ENCODE measurements around the gene ITIH2. TPM values are rescaled to one million over a fixed set of nuclear protein-coding genes. Genes with fewer than 3 reads are reported as not detected.

The ITIH2 gene
- total and polyA plus RNA-seq, 3 experiments from 2014 or later = not detected

DNA sequence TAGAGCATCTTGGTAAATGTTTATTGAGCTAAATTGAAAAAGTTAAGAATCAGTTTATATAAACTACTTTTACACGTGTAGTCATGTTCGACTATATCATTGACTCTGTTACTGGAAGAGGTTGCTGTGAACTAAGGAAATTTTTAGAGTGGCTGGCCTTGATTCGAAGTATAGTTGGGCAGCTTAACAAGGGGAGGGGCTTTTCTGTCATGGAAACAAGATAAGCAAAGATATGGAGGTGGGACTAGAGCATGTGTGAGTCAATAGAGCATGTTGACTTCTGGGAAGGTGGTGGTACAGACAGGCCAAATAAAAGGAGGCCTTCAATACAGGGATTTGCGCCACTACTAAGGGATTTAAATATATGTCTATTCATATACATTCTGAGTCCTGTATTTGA lies 92.5 kb downstream of the ITIH2 start:
- no peaks in the 10 kb centered on the region for H3K27me3 ChIP-seq (ENCODE audit: insufficient read depth, low read length, poor library complexity, severe bottlenecking)
- peaks cover 6 to 73% (median 20%) of the 10 kb centered on the region in 3 donors for H3K36me3 Mint-ChIP-seq
- H3K27me3 Mint-ChIP-seq = no peaks in the 10 kb centered on the region
- no peak overlapping the region for H3K27ac ChIP-seq (ENCODE audit: low read depth, low read length)
- ChIA-PET POLR2A (no interaction called here), CTCF (interaction anchor here (1.8 kb wide), 1 partner anchor 8 kb away, joined by 4 read pairs; the partner anchor contains the start of genes ATP5F1C and KIN)
- H3K9me3 ChIP-seq (ENCODE audit: low read length) = no peaks in the 10 kb centered on the region
- peaks cover 55 to 65% (median 62%) of the 10 kb centered on the region in 3 donors for H3K4me1 Mint-ChIP-seq
- peak overlapping the region in 1 of 7 donors; percentile 21 for H3K4me3 Mint-ChIP-seq
- no peak for DNase-seq
- H3K4me3 ChIP-seq (ENCODE audit: low read length) = no peak overlapping the region
- H3K9me3 Mint-ChIP-seq = no peaks in the 10 kb centered on the region
- H3K4me1 ChIP-seq (ENCODE audit: insufficient read depth, low read length) = peaks cover 25% of the 10 kb centered on the region
- peak overlapping the region in 3 of 8 donors; percentile 0 to 31 (median 4) for H3K27ac Mint-ChIP-seq
- peaks cover 21% of the 10 kb centered on the region for H3K36me3 ChIP-seq (ENCODE audit: insufficient read depth, low read length)

- Mint-ChIP-seq H3K27ac (peak overlapping the region in 1 of 8 donors; percentile 33), H3K4me3 (no peak overlapping the region), H3K4me1 (peaks cover 39 to 45% (median 42%) of the 10 kb centered on the region in 3 donors), H3K27me3 (no peaks in the 10 kb centered on the region), H3K9me3 (no peaks in the 10 kb centered on the region), H3K36me3 (peaks cover 6 to 76% (median 22%) of the 10 kb centered on the region in 3 donors)
- no peak overlapping the region for H3K4me3 ChIP-seq (ENCODE audit: low read length)
- H3K27ac ChIP-seq (ENCODE audit: low read depth, low read length) = no peak overlapping the region
- CTCF ChIA-PET = interaction anchor here (1.8 kb wide), 1 partner anchor 10 kb away, joined by 4 read pairs; the partner anchor contains the start of genes ATP5F1C and KIN
- DNase-seq = no peak
- peaks cover 40% of the 10 kb centered on the region for H3K36me3 ChIP-seq (ENCODE audit: insufficient read depth, low read length)
- POLR2A ChIA-PET = interaction anchor here (1.3 kb wide), 1 partner anchor 9 kb away, joined by 3 read pairs; the partner anchor contains the start of gene ATP5F1C
- H3K9me3 ChIP-seq (ENCODE audit: low read length) = no peaks in the 10 kb centered on the region
- H3K27me3 ChIP-seq (ENCODE audit: insufficient read depth, low read length, poor library complexity, severe bottlenecking) = no peaks in the 10 kb centered on the region
- H3K4me1 ChIP-seq (ENCODE audit: insufficient read depth, low read length) = peaks cover 10% of the 10 kb centered on the region
Observed at GRCh38 chr10:7797582-7797981, 94.5 kb downstream of the ITIH2 start.

Other genes starting within 250 kb of the ITIH2 start
- gene ITIH5, start 36.4 kb upstream of the ITIH2 start, total RNA-seq = not detected
- not detected for gene ITIH5, start 36.4 kb upstream of the ITIH2 start, polyA plus RNA-seq
- gene KIN, start 84.7 kb downstream of the ITIH2 start, total RNA-seq = 10 to 100 TPM; 15.4 to 17.7 TPM
- gene KIN, start 84.7 kb downstream of the ITIH2 start, polyA plus RNA-seq = 4.8 TPM
- 100 to 1,000 TPM; 272 to 309 TPM for gene ATP5F1C, start 84.9 kb downstream of the ITIH2 start, total RNA-seq
- gene ATP5F1C, start 84.9 kb downstream of the ITIH2 start, polyA plus RNA-seq = 370 TPM
- gene TAF3, start 115.2 kb downstream of the ITIH2 start, total RNA-seq = 10 to 100 TPM; 22.5 to 22.6 TPM
- gene TAF3, start 115.2 kb downstream of the ITIH2 start, polyA plus RNA-seq = 16.9 TPM